SK-N-SH treated with all-trans-retinoic acid at 6 μM for 48 hours (cell line): ENCODE results near the gene NUBPL.

Experiments used
- ARNTL ChIP-seq: fragments of 450-650 bp; formaldehyde crosslinking; IDR thresholded peaks from 2 replicates; pipeline ENCODE4 v1.5.0; 2020; ENCODE audit warnings: low read depth, mild to moderate bottlenecking, moderate library complexity, borderline replicate concordance
- BACH2 ChIP-seq: fragments of 250-450 bp; sonication (Bioruptor Pico); IDR thresholded peaks from 2 replicates; pipeline ENCODE4 v1.9.0; 2021; ENCODE audit warnings: mild to moderate bottlenecking, borderline replicate concordance
- GLIS3 ChIP-seq: fragments of 250-450 bp; sonication (Bioruptor Pico); IDR thresholded peaks from 2 replicates; pipeline ENCODE4 v1.5.0; 2020; ENCODE audit warnings: mild to moderate bottlenecking, moderate library complexity
- OSR1 ChIP-seq: fragments of 250-450 bp; sonication (Bioruptor Pico); IDR thresholded peaks from 2 replicates; pipeline ENCODE4 v1.8.0; 2022; ENCODE audit warnings: moderate library complexity, mild to moderate bottlenecking, inconsistent platforms
- PPARA ChIP-seq: fragments of 250-450 bp; sonication (Bioruptor Pico); IDR thresholded peaks from 2 replicates; pipeline ENCODE4 v1.5.0; 2020; ENCODE audit warnings: mild to moderate bottlenecking, borderline replicate concordance
- RARB ChIP-seq: fragments of 250-450 bp; sonication (Bioruptor Pico); IDR thresholded peaks from 2 replicates; pipeline ENCODE4 v1.8.0; 2021; ENCODE audit warnings: mild to moderate bottlenecking, moderate library complexity
- TCF4 ChIP-seq: fragments of 250-450 bp; sonication (Bioruptor Pico); IDR thresholded peaks from 2 replicates; pipeline ENCODE4 v1.8.0; 2021; ENCODE audit warnings: mild to moderate bottlenecking, moderate library complexity, borderline replicate concordance
- TOX ChIP-seq: fragments of 250-450 bp; sonication (Bioruptor Pico); IDR thresholded peaks from 2 replicates; pipeline ENCODE4 v1.8.0; 2021; ENCODE audit warnings: mild to moderate bottlenecking, moderate library complexity, borderline replicate concordance
- ZC3H10 ChIP-seq: fragments of 250-450 bp; sonication (Bioruptor Pico); IDR thresholded peaks from 2 replicates; pipeline ENCODE4 v1.5.1; 2021; ENCODE audit warnings: mild to moderate bottlenecking, moderate library complexity
- ZFP3 ChIP-seq: fragments of 250-450 bp; sonication (Bioruptor Pico); IDR thresholded peaks from 2 replicates; pipeline ENCODE4 v1.5.0; 2020; ENCODE audit warnings: mild to moderate bottlenecking, moderate library complexity
- ZNF70 ChIP-seq: fragments of 450-650 bp; formaldehyde crosslinking; IDR thresholded peaks from 2 replicates; pipeline ENCODE4 v1.5.0; 2020; ENCODE audit warnings: mild to moderate bottlenecking, moderate library complexity
- TF ChIP-seq, protein P1 (sequence below): fragments of 250-450 bp; sonication (Bioruptor Pico); IDR thresholded peaks from 2 replicates; pipeline ENCODE4 v1.8.0; 2020; ENCODE audit warnings: mild to moderate bottlenecking, moderate library complexity, borderline replicate concordance
- TF ChIP-seq, protein P2 (sequence below): fragments of 250-450 bp; sonication (Bioruptor Pico); IDR thresholded peaks from 2 replicates; pipeline ENCODE4 v1.5.1; 2020; ENCODE audit warnings: low read depth, mild to moderate bottlenecking, moderate library complexity

DNA sequence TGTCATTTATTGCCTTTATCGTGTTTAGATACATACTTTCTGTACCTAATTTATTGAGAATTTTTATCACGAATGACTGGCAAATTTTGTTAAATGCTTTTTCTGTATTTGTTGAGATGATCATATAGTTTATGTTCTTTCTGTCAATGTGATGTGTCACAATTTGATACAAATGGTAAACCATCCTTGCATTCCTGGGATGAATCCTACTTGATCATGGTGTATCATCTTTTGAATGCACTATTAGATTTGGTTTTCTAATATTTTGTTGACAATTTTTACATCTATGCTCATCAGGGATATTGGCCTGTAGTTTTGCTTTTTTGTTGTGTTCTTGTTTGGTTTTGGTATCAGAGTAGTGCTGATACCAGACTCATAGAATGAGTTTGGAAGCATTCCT lies 185.1 kb downstream of the NUBPL start:
- no peak for TF ChIP-seq ZFP3
- TF ChIP-seq PPARA, result no peak
- TF ChIP-seq, protein P1, sequence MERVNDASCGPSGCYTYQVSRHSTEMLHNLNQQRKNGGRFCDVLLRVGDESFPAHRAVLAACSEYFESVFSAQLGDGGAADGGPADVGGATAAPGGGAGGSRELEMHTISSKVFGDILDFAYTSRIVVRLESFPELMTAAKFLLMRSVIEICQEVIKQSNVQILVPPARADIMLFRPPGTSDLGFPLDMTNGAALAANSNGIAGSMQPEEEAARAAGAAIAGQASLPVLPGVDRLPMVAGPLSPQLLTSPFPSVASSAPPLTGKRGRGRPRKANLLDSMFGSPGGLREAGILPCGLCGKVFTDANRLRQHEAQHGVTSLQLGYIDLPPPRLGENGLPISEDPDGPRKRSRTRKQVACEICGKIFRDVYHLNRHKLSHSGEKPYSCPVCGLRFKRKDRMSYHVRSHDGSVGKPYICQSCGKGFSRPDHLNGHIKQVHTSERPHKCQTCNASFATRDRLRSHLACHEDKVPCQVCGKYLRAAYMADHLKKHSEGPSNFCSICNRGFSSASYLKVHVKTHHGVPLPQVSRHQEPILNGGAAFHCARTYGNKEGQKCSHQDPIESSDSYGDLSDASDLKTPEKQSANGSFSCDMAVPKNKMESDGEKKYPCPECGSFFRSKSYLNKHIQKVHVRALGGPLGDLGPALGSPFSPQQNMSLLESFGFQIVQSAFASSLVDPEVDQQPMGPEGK (CRISPR knock-in tag), result no peak
- no peak for TF ChIP-seq ARNTL (CRISPR knock-in tag)
- TF ChIP-seq TOX (CRISPR knock-in tag), result no peak
- TF ChIP-seq, protein P2, sequence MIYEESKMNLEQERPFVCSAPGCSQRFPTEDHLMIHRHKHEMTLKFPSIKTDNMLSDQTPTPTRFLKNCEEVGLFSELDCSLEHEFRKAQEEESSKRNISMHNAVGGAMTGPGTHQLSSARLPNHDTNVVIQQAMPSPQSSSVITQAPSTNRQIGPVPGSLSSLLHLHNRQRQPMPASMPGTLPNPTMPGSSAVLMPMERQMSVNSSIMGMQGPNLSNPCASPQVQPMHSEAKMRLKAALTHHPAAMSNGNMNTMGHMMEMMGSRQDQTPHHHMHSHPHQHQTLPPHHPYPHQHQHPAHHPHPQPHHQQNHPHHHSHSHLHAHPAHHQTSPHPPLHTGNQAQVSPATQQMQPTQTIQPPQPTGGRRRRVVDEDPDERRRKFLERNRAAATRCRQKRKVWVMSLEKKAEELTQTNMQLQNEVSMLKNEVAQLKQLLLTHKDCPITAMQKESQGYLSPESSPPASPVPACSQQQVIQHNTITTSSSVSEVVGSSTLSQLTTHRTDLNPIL (CRISPR knock-in tag), result no peak
- TF ChIP-seq RARB, result no peak
- TF ChIP-seq TCF4, result no peak
- no peak for TF ChIP-seq OSR1 (CRISPR knock-in tag)
- no peak for TF ChIP-seq ZC3H10 (CRISPR knock-in tag)
- no peak for TF ChIP-seq BACH2 (CRISPR knock-in tag)
- TF ChIP-seq ZNF70 (CRISPR knock-in tag), result no peak
- no peak for TF ChIP-seq GLIS3 (CRISPR knock-in tag)
